Activated CD4-positive, alpha-beta T cell treated with anti-CD3 and anti-CD28 coated beads, Interleukin-2, Interleukin-4, amounts not matched to agents 100 ng/mL and 50 ng/mL, durations not matched to agents 16 hours and 8 hours (primary cell): ENCODE data around the gene TTC28.
"Not testable (repeated sequence)": the region's sequence is repeated elsewhere in the genome, so short reads cannot be mapped to it uniquely, and the experiment has no call there.

Experiments used
- DNase-seq: peaks from one replicate; pipeline ENCODE4 v3.0.0-alpha.2; 2020; ENCODE audit warnings: low spot score

The TTC28 gene

DNA sequence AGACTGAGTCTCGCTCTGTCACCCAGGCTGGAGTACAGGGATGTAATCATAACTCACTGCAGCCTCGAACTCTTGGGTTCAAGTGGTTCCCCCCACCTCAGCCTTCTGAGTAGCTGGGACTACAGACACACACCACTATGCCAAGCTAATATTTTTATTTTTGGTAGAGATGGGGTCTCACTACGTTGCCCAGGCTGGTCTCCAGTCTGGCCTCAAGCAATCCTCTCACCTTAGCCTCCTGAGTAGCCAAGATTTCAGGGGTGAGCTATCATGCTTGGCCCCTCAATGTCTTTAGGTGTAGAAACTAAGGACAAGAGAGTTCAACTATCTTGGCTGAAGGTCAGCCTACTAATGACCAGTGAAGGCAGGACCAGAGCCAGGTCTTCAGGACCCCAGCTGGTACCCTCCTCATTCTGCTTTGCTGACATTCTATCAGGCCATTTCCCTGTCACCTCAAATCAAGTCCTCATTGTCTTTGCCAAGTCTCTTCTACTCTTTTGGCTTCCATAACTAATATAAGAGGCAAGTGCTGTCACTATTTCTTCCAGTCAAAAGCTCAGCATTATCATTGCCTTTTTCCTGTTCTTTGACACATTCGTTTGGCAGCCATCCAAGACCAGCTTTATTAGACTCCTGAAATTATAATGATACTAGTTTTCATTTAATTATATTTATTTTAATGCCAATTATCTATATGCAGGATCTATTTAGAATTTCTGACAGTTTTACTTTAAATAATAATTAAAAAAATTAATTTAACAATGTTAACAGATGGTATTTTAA lies 496.4 kb downstream of the TTC28 start:
- no peak for DNase-seq

GRCh38 chr22:28180804-28181731 lies 498.6 kb downstream of the TTC28 start:
- no peak for DNase-seq

- DNase-seq = no peak
Observed at GRCh38 chr22:28179392-28179791, 500.2 kb downstream of the TTC28 start.

GRCh38 chr22:28175730-28176492 lies 503.7 kb downstream of the TTC28 start:
- no peak for DNase-seq

DNA sequence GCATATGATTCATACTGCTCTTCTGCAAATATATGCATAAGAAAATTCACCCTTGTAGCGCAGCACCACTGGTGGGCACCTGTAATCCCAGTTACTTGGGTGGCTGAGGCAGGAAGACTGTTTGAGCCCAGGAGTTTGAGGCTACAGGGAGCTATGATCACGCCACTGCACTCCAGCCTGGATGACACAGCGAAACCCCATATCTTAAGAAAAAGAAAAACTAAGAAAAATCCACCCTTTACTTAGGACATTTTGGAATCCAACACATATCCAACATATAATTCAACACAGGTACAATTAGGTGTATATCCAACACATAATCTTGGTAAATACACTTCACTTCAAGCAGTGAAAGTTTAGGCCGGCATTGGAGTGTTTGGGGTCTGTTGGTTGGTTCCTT lies 505.1 kb downstream of the TTC28 start:
- no peak for DNase-seq

DNA sequence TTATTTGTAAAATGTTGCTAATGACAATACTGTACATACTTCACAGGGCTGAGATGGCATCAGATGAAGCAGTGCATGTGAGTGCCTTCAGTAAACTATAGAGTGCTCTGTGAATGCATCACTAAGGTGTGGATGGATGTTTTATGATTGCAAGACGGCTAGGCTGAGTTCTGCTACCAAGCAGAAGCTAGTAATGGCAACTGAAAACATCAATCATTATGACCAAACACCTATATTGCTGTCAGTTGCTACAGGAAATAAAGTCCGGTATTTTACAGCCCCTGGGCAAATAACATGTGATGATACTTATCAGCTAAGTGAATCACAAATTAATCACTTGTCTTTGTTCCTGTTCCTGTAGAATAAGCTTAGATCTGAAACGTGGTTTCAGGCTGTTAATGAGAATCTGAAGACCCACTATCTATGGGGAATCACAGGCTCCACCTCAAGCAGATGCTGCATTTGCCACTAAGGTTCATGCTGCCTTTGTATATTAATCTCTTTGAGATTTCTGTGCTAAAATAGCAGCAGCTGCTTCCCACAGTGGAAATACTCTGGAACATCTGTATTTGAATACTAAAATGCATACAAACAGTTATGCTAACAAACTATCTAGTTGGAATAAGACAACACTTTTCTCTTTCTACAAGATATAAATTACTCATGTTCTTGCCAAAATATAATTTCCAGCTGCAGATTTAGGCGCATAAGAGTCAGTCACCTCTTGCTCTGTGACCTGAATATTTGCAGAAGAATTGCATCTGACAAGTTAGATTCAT lies 506.6 kb downstream of the TTC28 start:
- no peak for DNase-seq

DNA sequence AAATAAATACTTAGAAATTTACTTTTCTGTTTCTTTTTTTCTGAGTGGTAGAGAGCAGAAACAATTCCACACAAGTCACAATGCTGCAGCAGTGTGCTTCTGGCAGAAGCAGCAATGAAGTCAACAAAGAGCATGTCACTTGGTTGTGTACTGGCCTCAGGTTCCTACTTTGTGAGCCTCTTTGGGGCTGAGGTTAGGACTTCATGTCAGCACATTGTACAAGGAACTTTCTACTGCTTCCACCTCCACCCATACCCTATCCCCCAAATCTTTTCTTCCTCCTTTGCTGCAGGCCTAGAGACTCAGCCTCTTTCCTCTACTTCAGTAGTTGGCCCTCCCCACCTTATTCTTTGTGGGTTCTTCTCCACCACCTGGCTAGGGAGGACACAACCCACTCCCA lies 507.9 kb downstream of the TTC28 start:
- no peak for DNase-seq

DNA sequence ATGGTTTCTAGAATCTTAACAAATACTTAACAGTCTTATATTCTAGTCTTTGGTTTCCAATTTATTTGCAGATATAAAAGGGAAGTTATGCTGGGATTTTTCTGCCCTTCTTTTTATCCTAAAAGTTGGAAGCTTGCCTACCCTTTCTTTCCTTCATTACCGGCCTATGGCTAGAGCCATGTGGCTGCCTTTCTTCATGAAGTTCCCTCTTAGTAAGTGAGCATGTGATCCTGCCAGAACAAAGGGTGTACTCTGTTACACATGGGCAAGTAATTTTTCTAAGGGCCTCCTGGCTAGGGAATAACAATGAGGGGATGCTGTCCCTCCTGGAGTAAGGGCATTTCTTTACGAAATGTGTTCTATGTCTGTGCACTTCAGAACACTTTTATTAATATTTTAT lies 508.5 kb downstream of the TTC28 start:
- no peak for DNase-seq

DNA sequence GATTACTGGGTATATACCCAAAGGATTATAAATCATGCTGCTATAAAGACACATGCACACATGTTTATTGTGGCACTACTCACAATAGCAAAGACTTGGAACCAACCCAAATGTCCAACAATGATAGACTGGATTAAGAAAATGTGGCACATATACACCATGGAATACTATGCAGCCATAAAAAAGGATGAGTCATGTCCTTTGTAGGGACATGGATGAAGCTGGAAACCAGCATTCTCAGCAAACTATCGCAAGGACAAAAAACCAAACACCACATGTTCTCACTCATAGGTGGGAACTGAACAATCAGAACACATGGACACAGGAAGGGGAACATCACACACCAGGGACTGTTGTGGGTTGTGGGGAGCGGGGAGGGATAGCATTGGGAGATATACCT lies 510.3 kb downstream of the TTC28 start:
- not testable (repeated sequence) for DNase-seq

- no peak for DNase-seq
Observed at GRCh38 chr22:28155808-28156207, 523.8 kb downstream of the TTC28 start.

GRCh38 chr22:28154861-28155260 lies 524.8 kb downstream of the TTC28 start:
- DNase-seq = no peak

- no peak for DNase-seq
Observed at GRCh38 chr22:28151151-28151816, 528.4 kb downstream of the TTC28 start.

DNA sequence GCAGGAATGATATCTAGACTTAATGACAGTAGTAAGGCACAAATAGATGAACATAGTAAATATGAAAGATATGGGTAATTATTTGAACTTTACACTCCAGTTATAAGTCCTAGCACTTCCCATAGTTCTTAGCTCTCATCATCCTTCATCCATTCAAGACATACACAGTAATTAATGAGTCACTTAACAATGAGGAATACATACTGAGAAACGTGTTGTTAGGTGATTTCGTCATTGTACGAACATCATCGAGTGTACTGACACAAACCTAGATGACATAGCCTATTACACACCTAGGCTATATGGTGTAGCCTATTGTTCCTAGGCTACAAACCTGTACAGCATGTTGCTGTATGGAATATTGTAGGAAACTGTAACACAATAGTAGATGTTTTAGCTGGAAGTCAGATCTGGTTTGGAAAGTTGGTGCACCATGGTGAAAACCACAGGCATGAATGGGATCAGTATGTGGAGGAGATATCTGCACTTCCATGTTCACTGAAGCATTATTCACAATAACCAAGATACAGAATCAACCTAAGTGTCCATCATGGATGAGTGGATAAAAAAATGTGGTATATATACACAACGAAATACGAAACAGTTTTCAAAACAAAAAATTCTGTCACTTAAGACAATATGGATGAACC lies 530.7 kb downstream of the TTC28 start:
- DNase-seq = no peak

- no peak for DNase-seq
Observed at GRCh38 chr22:28147401-28147800, 532.2 kb downstream of the TTC28 start.

DNA sequence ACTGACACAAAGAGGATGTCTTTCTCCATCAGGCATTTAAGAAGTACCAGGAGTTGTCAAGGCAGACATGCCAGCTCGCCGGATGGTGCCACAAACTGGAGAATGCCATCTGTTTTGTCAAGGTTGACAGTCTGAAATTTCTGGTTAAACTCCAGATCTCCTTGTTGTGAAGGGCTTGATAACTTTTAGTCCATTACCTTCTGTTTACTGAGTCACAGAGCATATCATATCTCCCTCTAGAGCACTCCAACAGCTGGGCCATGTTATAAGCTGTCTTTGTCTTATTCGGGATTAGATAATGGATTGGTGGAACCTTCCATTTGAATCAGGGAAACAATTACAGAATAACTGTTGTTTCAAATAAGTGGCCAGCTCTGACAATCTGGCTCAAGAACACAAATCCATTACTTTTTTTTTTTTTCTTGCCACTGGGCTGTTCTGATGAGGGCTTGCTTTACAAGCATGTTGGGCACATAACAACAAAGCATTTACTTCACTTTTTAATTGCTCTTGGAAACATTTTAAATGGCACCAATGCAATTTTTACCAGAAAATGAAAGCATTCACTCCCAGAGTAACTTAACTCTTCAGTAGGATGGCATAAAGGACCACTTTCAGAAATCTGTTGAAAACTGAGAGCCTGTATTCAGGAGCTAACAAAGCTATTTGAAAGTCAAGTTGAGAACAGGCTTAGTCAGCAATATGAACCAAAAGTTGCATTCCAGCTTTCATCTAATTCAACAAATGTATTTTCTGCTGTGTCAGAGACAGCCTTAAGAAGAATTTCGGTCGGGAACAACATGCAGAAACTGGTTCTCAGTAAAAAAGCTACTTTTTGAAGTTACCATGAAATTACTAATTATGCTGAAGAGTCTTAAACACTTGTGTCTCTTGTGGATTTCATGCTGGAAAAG lies 533.0 kb downstream of the TTC28 start:
- no peak for DNase-seq

GRCh38 chr22:28143961-28144745 lies 535.5 kb downstream of the TTC28 start:
- no peak for DNase-seq

GRCh38 chr22:28143241-28143865 lies 536.3 kb downstream of the TTC28 start:
- DNase-seq = no peak

DNA sequence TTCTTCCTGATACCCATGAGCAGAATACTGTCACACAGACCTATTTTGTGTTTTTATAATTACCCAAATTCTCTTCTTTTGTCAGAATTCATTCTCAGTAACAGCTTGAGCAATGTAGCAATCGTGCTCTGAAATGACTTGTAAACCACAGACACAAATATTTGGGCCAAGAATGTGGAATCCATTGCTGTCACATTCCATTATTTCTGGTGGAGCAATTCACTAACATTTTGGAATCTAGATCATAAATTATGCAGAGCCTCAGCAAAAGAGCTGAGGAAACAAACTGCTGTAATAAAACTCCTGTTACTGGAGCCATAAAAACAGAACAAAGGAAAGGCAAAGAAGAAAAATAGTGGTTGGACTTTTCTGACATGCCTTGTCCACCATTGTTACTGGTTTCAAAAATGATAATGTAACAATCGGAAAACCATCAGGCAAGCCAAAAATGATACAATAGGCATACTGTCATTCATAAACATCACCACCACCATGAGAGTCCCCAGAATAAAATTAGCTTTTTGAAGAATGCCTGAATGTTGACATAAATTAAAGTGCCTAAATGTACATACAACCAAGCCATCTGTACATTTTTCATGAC lies 537.2 kb downstream of the TTC28 start:
- DNase-seq = no peak
